GM12874 (cell line): ENCODE data around the gene MAST4.

Experiments used
- CTCF ChIP-seq: IDR thresholded peaks from 2 replicates; pipeline ENCODE4 v1.5.1; 2011; ENCODE audit warnings: low read depth, mild to moderate bottlenecking, control low read depth, low read length, moderate library complexity; ENCODE audit not compliant: insufficient read depth

MAST4 gene

DNA sequence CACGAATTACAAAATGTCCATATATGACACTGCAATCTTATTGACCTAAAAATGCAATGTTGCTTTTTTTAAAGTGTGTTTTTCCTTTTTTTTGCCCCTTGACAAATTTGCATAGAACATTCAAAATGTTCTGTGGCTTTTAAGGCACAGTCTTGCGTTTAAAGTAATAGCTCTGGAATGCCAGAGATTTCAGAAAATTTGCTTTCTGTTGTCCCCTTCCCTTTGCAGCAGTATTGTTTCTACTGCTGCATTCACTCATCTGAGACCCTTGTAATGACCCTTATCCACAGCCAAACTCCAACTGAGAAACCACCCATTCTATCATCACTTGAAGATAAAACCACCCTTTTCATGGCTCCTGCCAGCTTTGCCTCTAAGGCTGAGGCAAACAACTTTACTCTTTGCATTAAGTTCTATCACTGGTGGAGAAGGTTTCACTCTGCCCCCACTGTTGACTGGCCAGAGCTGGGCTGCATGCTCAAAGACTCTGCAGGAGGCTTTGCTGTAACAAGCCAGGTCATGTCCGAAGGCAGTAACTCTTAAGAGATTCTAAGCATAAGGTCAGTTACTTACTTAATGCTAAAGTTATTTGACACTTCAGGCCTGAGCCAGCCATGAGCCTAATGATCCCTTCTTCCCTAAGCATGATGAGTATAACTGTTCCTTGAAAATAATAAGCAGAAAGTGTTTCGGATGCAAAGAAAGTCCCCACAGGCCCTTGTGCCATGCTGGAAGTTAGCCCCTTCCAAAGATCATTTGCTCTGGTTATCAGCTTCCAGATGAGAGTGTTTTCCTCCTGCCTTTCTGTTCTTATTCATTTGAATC lies 498.5 kb downstream of the MAST4 start:
- TF ChIP-seq CTCF, result no peak

- no peak for TF ChIP-seq CTCF
These were observed 499.4 kb downstream of the MAST4 start for GRCh38 chr5:67095346-67096171.

DNA sequence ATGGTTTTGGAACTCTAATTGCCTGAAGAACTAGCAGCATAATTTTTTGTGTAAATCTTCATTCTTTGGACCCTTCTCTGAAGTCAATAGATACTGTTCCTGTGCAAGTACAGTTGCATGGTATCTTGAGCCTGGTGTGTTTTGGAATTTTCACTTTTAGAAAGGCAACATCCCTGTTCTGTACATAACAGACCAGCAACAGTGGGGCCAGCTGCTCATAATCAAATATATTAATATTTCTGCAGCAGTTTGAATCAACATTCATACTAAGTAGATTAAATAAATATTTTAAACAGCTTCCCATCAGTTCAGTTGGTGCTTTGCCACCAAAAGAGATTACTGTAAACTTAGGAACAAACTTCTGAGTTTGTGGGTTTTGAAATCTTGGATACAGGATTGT lies 502.5 kb downstream of the MAST4 start:
- no peak for TF ChIP-seq CTCF

DNA sequence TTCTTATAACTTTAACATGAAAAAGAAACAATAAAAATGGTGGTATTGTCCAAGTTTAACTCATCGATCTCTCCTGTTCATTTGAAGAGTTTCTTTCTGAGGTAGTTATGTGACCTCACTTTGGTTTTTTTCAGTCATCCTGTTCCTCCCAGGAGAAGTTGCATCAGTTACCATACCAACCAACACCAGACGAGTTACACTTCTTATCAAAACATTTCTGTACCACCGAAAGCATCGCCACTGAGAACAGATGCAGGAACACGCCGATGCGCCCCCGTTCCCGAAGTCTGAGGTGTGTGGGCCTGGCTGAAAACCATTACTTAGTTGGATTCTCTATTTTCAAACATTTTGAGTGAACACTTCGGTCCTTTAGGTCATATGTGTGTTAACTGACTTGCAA lies 504.1 kb downstream of the MAST4 start:
- TF ChIP-seq CTCF, result no peak

GRCh38 chr5:67102708-67103107 lies 506.5 kb downstream of the MAST4 start:
- TF ChIP-seq CTCF, result no peak

GRCh38 chr5:67104859-67105258 lies 508.7 kb downstream of the MAST4 start:
- no peak for TF ChIP-seq CTCF

DNA sequence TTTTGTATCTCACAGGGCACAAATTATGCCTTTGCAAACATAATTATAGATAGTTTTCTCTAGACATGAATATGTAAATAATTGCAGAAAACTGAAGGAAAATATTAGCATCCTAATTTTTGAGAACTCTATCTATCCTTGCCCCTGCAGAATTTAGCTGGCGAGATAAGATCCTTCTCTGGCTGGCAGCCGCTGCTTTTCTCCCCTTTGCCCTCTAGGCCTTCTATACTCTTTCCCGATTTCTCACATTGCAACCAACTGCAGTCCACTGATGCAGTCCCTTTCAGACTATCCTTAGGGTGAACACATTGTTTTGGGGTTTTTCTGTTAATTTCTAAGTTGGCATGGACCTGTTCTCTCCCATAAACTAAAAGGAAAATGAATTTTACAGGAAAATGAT lies 509.1 kb downstream of the MAST4 start:
- no peak for TF ChIP-seq CTCF
